SJCRH30 (cell line): ENCODE data around the gene CUL9. TPM values are rescaled to one million over a fixed set of nuclear protein-coding genes. Genes with fewer than 3 reads are reported as not detected.

Experiments
- DNase-seq, 2 experiments: peaks; one replicate each; pipeline ENCODE4 v3.0.0-alpha.2; 2015 to 2020
- H3K27ac ChIP-seq: fragments of 250-450 bp; sonication (Bioruptor Pico); 2 replicates; pipeline ENCODE4 v1.5.1; 2020; ENCODE audit warnings: mild to moderate bottlenecking, moderate library complexity
- H3K27me3 ChIP-seq: fragments of 250-450 bp; sonication (Bioruptor Pico); 2 replicates; pipeline ENCODE4 v1.5.1; 2020; ENCODE audit warnings: mild to moderate bottlenecking, moderate library complexity
- H3K36me3 ChIP-seq: fragments of 250-450 bp; sonication (Bioruptor Pico); 2 replicates; pipeline ENCODE4 v1.5.1; 2020; ENCODE audit warnings: mild to moderate bottlenecking, moderate library complexity
- H3K4me1 ChIP-seq: fragments of 250-450 bp; sonication (Bioruptor Pico); 2 replicates; pipeline ENCODE4 v1.5.1; 2020; ENCODE audit warnings: mild to moderate bottlenecking, moderate library complexity
- H3K4me3 ChIP-seq: fragments of 250-450 bp; sonication (Bioruptor Pico); 2 replicates; pipeline ENCODE4 v1.5.1; 2020; ENCODE audit warnings: mild to moderate bottlenecking, moderate library complexity
- H3K9me3 ChIP-seq: fragments of 250-450 bp; sonication (Bioruptor Pico); replicated peaks from 2 replicates; pipeline ENCODE4 v1.5.1; 2020; ENCODE audit warnings: mild to moderate bottlenecking, moderate library complexity
- total RNA-seq: library from RNA; depleted of rRNA; stranded (reverse); fragments of >200 nt; shearing (Covaris generic); gene quantifications from 2 replicates; pipeline ENCODE4 v1.2.3, GENCODE V29; 2014

CUL9 gene
- total RNA-seq, 1 experiment from 2014 or later, result 14.5 TPM

- H3K27ac ChIP-seq, result no peak within 1 kb of the TSS
- DNase-seq, result no peak
- H3K27me3 ChIP-seq, result peaks cover 5% of the 10 kb centered on the region
- H3K4me3 ChIP-seq, result no peak within 1 kb of the TSS
- H3K9me3 ChIP-seq, result no peaks in the 10 kb centered on the region
- no peaks in the 10 kb centered on the region for H3K36me3 ChIP-seq
- H3K4me1 ChIP-seq, result no peaks in the 10 kb centered on the region
Measured at GRCh38 chr6:43242908-43243663, 61.1 kb downstream of the CUL9 start, which contains the start of gene TTBK1. TTBK1 (plus strand) TSS chr6:43243481; CDS start chr6:43246661, 3,180 bp downstream.

- Histone ChIP-seq H3K4me1 (no peaks in the 10 kb centered on the region), H3K27me3 (peaks cover 11% of the 10 kb centered on the region), H3K27ac (no peak overlapping the region), H3K36me3 (no peaks in the 10 kb centered on the region), H3K9me3 (no peaks in the 10 kb centered on the region), H3K4me3 (no peak overlapping the region)
- DNase-seq, result no peak
Measured at GRCh38 chr6:43243664-43244321, 61.8 kb downstream of the CUL9 start.

DNA sequence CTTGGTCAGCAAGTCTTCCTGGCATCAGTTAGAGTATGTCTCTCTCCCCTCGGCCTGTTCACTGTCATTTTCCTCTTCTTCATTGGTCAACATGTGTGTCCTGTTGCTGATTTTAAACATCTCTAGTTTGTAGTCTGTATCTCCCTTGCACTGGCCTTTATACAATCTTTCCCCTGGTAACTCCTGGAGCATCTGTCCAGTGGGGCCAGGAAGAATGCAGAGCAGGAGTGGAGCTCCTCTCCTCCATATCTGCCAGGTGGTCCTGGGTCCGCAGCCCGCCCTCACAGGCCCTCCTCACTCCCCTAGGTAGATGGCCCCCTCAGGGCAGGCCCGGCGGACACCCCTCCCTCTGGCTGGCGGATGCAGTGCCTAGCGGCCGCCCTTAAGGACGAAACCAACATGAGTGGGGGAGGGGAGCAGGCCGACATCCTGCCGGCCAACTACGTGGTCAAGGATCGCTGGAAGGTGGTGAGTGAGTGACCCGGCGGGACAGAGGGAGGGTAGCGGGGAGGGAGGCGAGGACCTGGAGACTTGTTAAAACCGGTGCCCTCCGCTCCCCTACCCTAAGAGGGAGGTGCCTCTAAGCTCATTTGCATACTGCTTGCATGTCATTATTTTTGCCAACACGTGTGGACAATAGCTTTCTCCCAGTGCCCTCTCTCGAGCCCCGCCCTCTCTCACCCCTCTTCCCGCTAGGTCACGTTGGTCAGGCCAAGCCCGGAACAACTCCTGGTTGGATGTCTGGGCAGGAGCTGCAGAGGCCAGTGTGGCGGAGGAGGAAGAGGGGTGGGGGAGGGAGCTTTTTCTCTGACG lies 64.5 kb downstream of the CUL9 start:
- H3K27me3 ChIP-seq, result peaks cover 23% of the 10 kb centered on the region

GRCh38 chr6:43247114-43247999 lies 65.4 kb downstream of the CUL9 start:
- Histone ChIP-seq H3K27me3 (peaks cover 27% of the 10 kb centered on the region), H3K27ac (no peak overlapping the region), H3K4me1 (no peaks in the 10 kb centered on the region; the same call in 1 of the 2 replicates), H3K4me3 (peak overlapping the region; percentile 43), H3K9me3 (no peaks in the 10 kb centered on the region), H3K36me3 (no peaks in the 10 kb centered on the region)
- peak; percentile 51 to 68 for DNase-seq

More for the DNA sequence above, 64.5 kb downstream of the CUL9 start:
- Histone ChIP-seq H3K4me3 (peak overlapping the region; percentile 43), H3K4me1 (no peaks in the 10 kb centered on the region; the same call in 1 of the 2 replicates), H3K9me3 (no peaks in the 10 kb centered on the region), H3K36me3 (no peaks in the 10 kb centered on the region), H3K27ac (no peak overlapping the region)
- DNase-seq, result peak; percentile 27 to 39

GRCh38 chr6:43248101-43248500 lies 66.1 kb downstream of the CUL9 start:
- Histone ChIP-seq H3K27ac (no peak overlapping the region), H3K36me3 (no peaks in the 10 kb centered on the region), H3K9me3 (no peaks in the 10 kb centered on the region), H3K27me3 (peaks cover 27% of the 10 kb centered on the region), H3K4me3 (no peak overlapping the region), H3K4me1 (no peaks in the 10 kb centered on the region; the same call in 1 of the 2 replicates)
- no peak for DNase-seq

GRCh38 chr6:43248791-43249190 lies 66.8 kb downstream of the CUL9 start:
- Histone ChIP-seq H3K4me1 (no peaks in the 10 kb centered on the region; the same call in 1 of the 2 replicates), H3K4me3 (no peak overlapping the region), H3K27ac (no peak overlapping the region), H3K36me3 (no peaks in the 10 kb centered on the region), H3K9me3 (no peaks in the 10 kb centered on the region), H3K27me3 (peaks cover 27% of the 10 kb centered on the region)
- no peak for DNase-seq

DNA sequence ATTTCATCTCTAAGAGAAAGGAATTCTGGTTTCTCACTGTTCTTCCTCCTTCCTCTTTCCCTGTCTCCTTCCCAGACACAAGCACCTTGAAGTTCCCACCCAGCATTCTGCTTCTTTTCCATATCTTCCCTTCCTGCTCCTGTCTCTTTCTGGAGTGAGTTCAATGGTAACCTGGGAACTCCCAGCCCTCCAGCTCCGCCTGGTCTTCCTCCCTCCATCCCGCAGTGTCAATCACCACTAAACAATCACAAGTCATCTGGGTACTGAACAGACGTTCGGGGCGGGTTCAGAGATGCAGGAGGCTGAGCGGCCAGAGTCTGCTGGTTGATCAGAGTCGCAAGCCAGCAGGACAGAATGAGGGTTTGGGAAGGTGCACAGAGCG lies 69.0 kb downstream of the CUL9 start:
- Histone ChIP-seq H3K4me1 (no peaks in the 10 kb centered on the region; the same call in 1 of the 2 replicates), H3K36me3 (no peaks in the 10 kb centered on the region), H3K4me3 (no peak overlapping the region), H3K27me3 (peaks cover 22% of the 10 kb centered on the region), H3K27ac (no peak overlapping the region), H3K9me3 (no peaks in the 10 kb centered on the region)
- DNase-seq, result no peak

DNA sequence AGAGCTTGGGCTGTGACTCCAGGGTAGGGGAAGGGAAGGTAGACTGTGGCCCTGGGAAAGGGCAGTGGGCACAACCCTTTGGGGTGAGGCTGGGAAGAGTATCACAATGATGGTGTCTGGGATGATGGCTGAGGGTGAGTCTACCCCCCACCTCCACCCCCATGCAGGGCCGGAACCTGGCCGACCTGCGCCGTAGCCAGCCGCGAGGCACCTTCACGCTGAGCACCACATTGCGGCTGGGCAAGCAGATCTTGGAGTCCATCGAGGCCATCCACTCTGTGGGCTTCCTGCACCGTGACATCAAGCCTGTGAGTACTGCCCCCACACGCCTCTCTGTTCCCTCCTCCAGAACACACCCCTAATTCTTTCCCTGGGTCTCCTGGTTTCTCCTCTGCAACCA lies 71.4 kb downstream of the CUL9 start:
- peaks cover 25% of the 10 kb centered on the region for H3K27me3 ChIP-seq
- H3K9me3 ChIP-seq, result no peaks in the 10 kb centered on the region
- no peak overlapping the region for H3K27ac ChIP-seq
- no peak overlapping the region for H3K4me3 ChIP-seq
- H3K36me3 ChIP-seq, result no peaks in the 10 kb centered on the region
- DNase-seq, result no peak
- H3K4me1 ChIP-seq, result no peaks in the 10 kb centered on the region; the same call in 1 of the 2 replicates

- Histone ChIP-seq H3K27ac (no peak overlapping the region), H3K4me1 (no peaks in the 10 kb centered on the region; the same call in 1 of the 2 replicates), H3K36me3 (no peaks in the 10 kb centered on the region), H3K9me3 (no peaks in the 10 kb centered on the region), H3K27me3 (peaks cover 21% of the 10 kb centered on the region), H3K4me3 (no peak overlapping the region)
- DNase-seq, result no peak
Measured at GRCh38 chr6:43254138-43254817, 72.3 kb downstream of the CUL9 start.

DNA sequence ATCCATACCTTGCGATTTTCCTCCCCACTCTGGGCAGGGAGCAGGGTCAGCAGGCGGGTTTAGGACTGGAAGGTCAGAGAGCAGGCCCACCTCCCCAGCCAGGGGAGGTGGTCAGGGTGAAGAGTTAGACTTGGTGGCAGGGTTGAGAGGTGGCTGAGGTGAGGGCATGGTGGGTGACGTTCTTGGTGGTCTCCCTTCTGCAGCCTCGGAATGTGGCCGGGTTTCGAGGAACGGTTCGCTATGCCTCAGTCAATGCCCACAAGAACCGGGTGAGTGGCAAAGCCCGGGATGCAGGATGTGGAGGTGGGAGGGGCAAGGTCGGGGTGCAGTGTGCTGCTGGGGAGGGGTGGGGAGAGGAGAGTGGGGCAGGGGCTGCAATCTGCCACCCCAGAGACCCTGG lies 72.8 kb downstream of the CUL9 start:
- no peaks in the 10 kb centered on the region; the same call in 1 of the 2 replicates for H3K4me1 ChIP-seq
- H3K27me3 ChIP-seq, result peaks cover 21% of the 10 kb centered on the region
- no peak overlapping the region for H3K4me3 ChIP-seq
- DNase-seq, result no peak
- H3K9me3 ChIP-seq, result no peaks in the 10 kb centered on the region
- H3K36me3 ChIP-seq, result no peaks in the 10 kb centered on the region
- no peak overlapping the region for H3K27ac ChIP-seq

GRCh38 chr6:43255408-43256054 lies 73.5 kb downstream of the CUL9 start:
- no peak overlapping the region for H3K4me3 ChIP-seq

DNA sequence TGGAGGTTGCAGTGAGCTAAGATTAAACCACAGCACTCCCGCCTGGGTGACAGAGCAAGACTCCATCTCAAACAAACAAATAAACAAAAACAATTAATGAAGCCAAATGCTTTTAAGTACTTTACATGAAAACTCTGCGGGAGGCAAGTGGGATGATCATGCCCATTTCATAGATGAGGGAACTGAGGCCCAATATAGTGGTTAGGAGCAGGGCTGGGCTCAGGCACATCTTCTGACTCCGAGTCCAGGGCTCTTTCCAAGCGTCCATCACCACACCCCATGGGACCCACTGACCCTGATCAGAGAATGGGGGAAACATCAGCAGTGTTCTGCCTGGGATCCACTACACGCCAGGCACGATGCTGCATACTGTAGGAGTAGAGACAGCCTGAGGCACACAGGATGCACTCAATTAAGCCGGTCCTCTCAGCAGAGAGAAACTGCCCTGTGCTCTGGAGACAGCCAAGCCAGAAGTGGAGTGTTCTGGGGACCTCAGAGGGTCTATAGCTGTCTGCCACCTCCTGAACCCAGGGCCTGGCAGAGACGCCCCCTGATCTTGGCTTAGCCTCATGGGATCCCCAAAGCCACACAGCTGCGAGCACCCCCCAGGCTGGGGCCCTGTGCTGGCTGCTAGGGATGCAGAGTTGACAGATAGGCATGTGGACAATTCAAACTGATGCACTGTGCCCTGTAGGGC lies 74.8 kb downstream of the CUL9 start:
- Histone ChIP-seq H3K27ac (no peak overlapping the region), H3K36me3 (no peaks in the 10 kb centered on the region), H3K9me3 (no peaks in the 10 kb centered on the region), H3K4me1 (no peaks in the 10 kb centered on the region), H3K27me3 (peaks cover 9% of the 10 kb centered on the region), H3K4me3 (no peak overlapping the region)
- DNase-seq, result no peak

More at GRCh38 chr6:43255408-43256054, 73.5 kb downstream of the CUL9 start:
- Histone ChIP-seq H3K4me1 (no peaks in the 10 kb centered on the region; the same call in 1 of the 2 replicates), H3K9me3 (no peaks in the 10 kb centered on the region), H3K27ac (no peak overlapping the region), H3K36me3 (no peaks in the 10 kb centered on the region), H3K27me3 (peaks cover 19% of the 10 kb centered on the region)
- DNase-seq, result no peak
